ENCODE measurements around the gene CD14.
"Not testable (repeated sequence)": the region's sequence is repeated elsewhere in the genome, so short reads cannot be mapped to it uniquely, and the experiment has no call there.

CD14 gene

GRCh38 chr5:140658870-140659269, 25.9 kb upstream of the CD14 start:
- no peak overlapping the region for H3K4me3 ChIP-seq (ENCODE audit: low read length)
- no peak overlapping the region for H3K27ac ChIP-seq (ENCODE audit: low read depth, low read length)
- no peaks in the 10 kb centered on the region for H3K4me1 ChIP-seq (ENCODE audit: control insufficient read depth, insufficient read depth, low read length)
- H3K27me3 ChIP-seq (ENCODE audit: control insufficient read depth, insufficient read depth, low read length) = no peaks in the 10 kb centered on the region
- no peak overlapping the region for H3K9ac ChIP-seq (ENCODE audit: low read length)
- H3K36me3 ChIP-seq (ENCODE audit: control insufficient read depth, insufficient read depth, low read length) = peaks cover 47% of the 10 kb centered on the region

- peaks cover 23% of the 10 kb centered on the region for H3K36me3 ChIP-seq (ENCODE audit: control insufficient read depth, insufficient read depth, low read length)
- peak overlapping the region; percentile 53 for H3K9ac ChIP-seq (ENCODE audit: low read length)
- H3K4me1 ChIP-seq (ENCODE audit: control insufficient read depth, insufficient read depth, low read length) = peaks cover 9% of the 10 kb centered on the region
- H3K27ac ChIP-seq (ENCODE audit: low read depth, low read length) = peak overlapping the region; percentile 83
- peak overlapping the region; percentile 98 for H3K4me3 ChIP-seq (ENCODE audit: low read length)
- H3K27me3 ChIP-seq (ENCODE audit: control insufficient read depth, insufficient read depth, low read length) = no peaks in the 10 kb centered on the region
Measured at GRCh38 chr5:140647042-140647419, 14.1 kb upstream of the CD14 start.

- Histone ChIP-seq H3K4me1 (ENCODE audit: control insufficient read depth, insufficient read depth, low read length) (peaks cover 4% of the 10 kb centered on the region), H3K9ac (ENCODE audit: low read length) (no peak overlapping the region), H3K27ac (ENCODE audit: low read depth, low read length) (no peak overlapping the region), H3K27me3 (ENCODE audit: control insufficient read depth, insufficient read depth, low read length) (no peaks in the 10 kb centered on the region), H3K4me3 (ENCODE audit: low read length) (no peak overlapping the region), H3K36me3 (ENCODE audit: control insufficient read depth, insufficient read depth, low read length) (peaks cover 19% of the 10 kb centered on the region)
Measured at GRCh38 chr5:140642718-140643117, 9.7 kb upstream of the CD14 start.

GRCh38 chr5:140641716-140642115, 8.7 kb upstream of the CD14 start:
- Histone ChIP-seq H3K27me3 (ENCODE audit: control insufficient read depth, insufficient read depth, low read length) (no peaks in the 10 kb centered on the region), H3K9ac (ENCODE audit: low read length) (no peak overlapping the region), H3K4me1 (ENCODE audit: control insufficient read depth, insufficient read depth, low read length) (peaks cover 3% of the 10 kb centered on the region), H3K4me3 (ENCODE audit: low read length) (no peak overlapping the region), H3K27ac (ENCODE audit: low read depth, low read length) (no peak overlapping the region), H3K36me3 (ENCODE audit: control insufficient read depth, insufficient read depth, low read length) (peaks cover 19% of the 10 kb centered on the region)

GRCh38 chr5:140639148-140639981, 6.4 kb upstream of the CD14 start, which contains the start of gene TMCO6:
TSS of gene TMCO6 (plus strand) at chr5:140639451. CDS start at chr5:140639528, 77 bp downstream.
- peak within 1 kb of the TSS; percentile 90 for H3K27ac ChIP-seq (ENCODE audit: low read depth, low read length)
- H3K27me3 ChIP-seq (ENCODE audit: control insufficient read depth, insufficient read depth, low read length) = no peaks in the 10 kb centered on the region
- peak within 1 kb of the TSS; percentile 80 for H3K4me3 ChIP-seq (ENCODE audit: low read length)
- no peaks in the 10 kb centered on the region for H3K4me1 ChIP-seq (ENCODE audit: control insufficient read depth, insufficient read depth, low read length)
- peaks cover 13% of the 10 kb centered on the region for H3K36me3 ChIP-seq (ENCODE audit: control insufficient read depth, insufficient read depth, low read length)
- H3K9ac ChIP-seq (ENCODE audit: low read length) = peak within 1 kb of the TSS; percentile 66

- not testable (repeated sequence) for H3K27me3 ChIP-seq (ENCODE audit: control insufficient read depth, insufficient read depth, low read length); H3K4me1 ChIP-seq (ENCODE audit: control insufficient read depth, insufficient read depth, low read length); H3K36me3 ChIP-seq (ENCODE audit: control insufficient read depth, insufficient read depth, low read length); H3K9ac ChIP-seq (ENCODE audit: low read length)
- H3K4me3 ChIP-seq (ENCODE audit: low read length) = peak overlapping the region; percentile 80
- H3K27ac ChIP-seq (ENCODE audit: low read depth, low read length) = peak overlapping the region; percentile 90
Measured at GRCh38 chr5:140638898-140639147, 5.8 kb upstream of the CD14 start.

- Histone ChIP-seq H3K27ac (ENCODE audit: low read depth, low read length) (no peak overlapping the region), H3K36me3 (ENCODE audit: control insufficient read depth, insufficient read depth, low read length) (peaks cover 4% of the 10 kb centered on the region)
Measured at GRCh38 chr5:140637371-140638100, 4.6 kb upstream of the CD14 start.

GRCh38 chr5:140635291-140636257, 2.6 kb upstream of the CD14 start:
- H3K27me3 ChIP-seq (ENCODE audit: control insufficient read depth, insufficient read depth, low read length) = no peaks in the 10 kb centered on the region
- H3K27ac ChIP-seq (ENCODE audit: low read depth, low read length) = no peak overlapping the region
- no peak overlapping the region for H3K9ac ChIP-seq (ENCODE audit: low read length)
- peaks cover 4% of the 10 kb centered on the region for H3K4me1 ChIP-seq (ENCODE audit: control insufficient read depth, insufficient read depth, low read length)
- no peaks in the 10 kb centered on the region for H3K36me3 ChIP-seq (ENCODE audit: control insufficient read depth, insufficient read depth, low read length)
- no peak overlapping the region for H3K4me3 ChIP-seq (ENCODE audit: low read length)

More at GRCh38 chr5:140637371-140638100, 4.6 kb upstream of the CD14 start:
- no peak overlapping the region for H3K9ac ChIP-seq (ENCODE audit: low read length)
- no peak overlapping the region for H3K4me3 ChIP-seq (ENCODE audit: low read length)
- no peaks in the 10 kb centered on the region for H3K27me3 ChIP-seq (ENCODE audit: control insufficient read depth, insufficient read depth, low read length)
- peaks cover 4% of the 10 kb centered on the region for H3K4me1 ChIP-seq (ENCODE audit: control insufficient read depth, insufficient read depth, low read length)

GRCh38 chr5:140634103-140634502, 1.1 kb upstream of the CD14 start:
- Histone ChIP-seq H3K4me3 (ENCODE audit: low read length) (no peak overlapping the region), H3K9ac (ENCODE audit: low read length) (no peak overlapping the region), H3K4me1 (ENCODE audit: control insufficient read depth, insufficient read depth, low read length) (peaks cover 4% of the 10 kb centered on the region), H3K36me3 (ENCODE audit: control insufficient read depth, insufficient read depth, low read length) (no peaks in the 10 kb centered on the region), H3K27ac (ENCODE audit: low read depth, low read length) (no peak overlapping the region), H3K27me3 (ENCODE audit: control insufficient read depth, insufficient read depth, low read length) (no peaks in the 10 kb centered on the region)

GRCh38 chr5:140633501-140633900, 526 bp upstream of the CD14 start:
- Histone ChIP-seq H3K36me3 (ENCODE audit: control insufficient read depth, insufficient read depth, low read length) (no peaks in the 10 kb centered on the region), H3K4me3 (ENCODE audit: low read length) (peak overlapping the region; percentile 80), H3K9ac (ENCODE audit: low read length) (no peak overlapping the region), H3K27ac (ENCODE audit: low read depth, low read length) (no peak overlapping the region), H3K4me1 (ENCODE audit: control insufficient read depth, insufficient read depth, low read length) (peaks cover 4% of the 10 kb centered on the region), H3K27me3 (ENCODE audit: control insufficient read depth, insufficient read depth, low read length) (no peaks in the 10 kb centered on the region)

GRCh38 chr5:140632366-140633020, 482 bp downstream of the CD14 start:
- H3K9ac ChIP-seq (ENCODE audit: low read length) = peak overlapping the region; percentile 42
- H3K4me1 ChIP-seq (ENCODE audit: control insufficient read depth, insufficient read depth, low read length) = peaks cover 4% of the 10 kb centered on the region
- H3K27me3 ChIP-seq (ENCODE audit: control insufficient read depth, insufficient read depth, low read length) = no peaks in the 10 kb centered on the region
- peak overlapping the region; percentile 80 for H3K4me3 ChIP-seq (ENCODE audit: low read length)
- peak overlapping the region; percentile 49 for H3K27ac ChIP-seq (ENCODE audit: low read depth, low read length)
- no peaks in the 10 kb centered on the region for H3K36me3 ChIP-seq (ENCODE audit: control insufficient read depth, insufficient read depth, low read length)

All from rectal smooth muscle tissue (tissue), 1 donor.